Ascending aorta (tissue), 2 donors: ENCODE data around the gene SMTN. TPM values are rescaled to one million over a fixed set of nuclear protein-coding genes. Genes with fewer than 3 reads are reported as not detected.

Experiments used
- DNase-seq, 2 donors: peaks; one replicate each; pipeline ENCODE4 v3.0.0-alpha.2; 2019; ENCODE audit warnings: low spot score in 2 of 2
- H3K27ac ChIP-seq, 2 donors: fragments of 200-600 bp; sonication (generic); one replicate each; pipeline ENCODE4 v1.5.1; 2016 to 2017; ENCODE audit warnings: mild to moderate bottlenecking in 1 of 2
- H3K27me3 ChIP-seq: fragments of 200-600 bp; sonication (generic); one replicate; pipeline ENCODE4 v1.5.1; 2017
- H3K36me3 ChIP-seq, 2 donors: fragments of 200-600 bp; sonication (generic); one replicate each; pipeline ENCODE4 v1.5.1; 2016
- H3K4me1 ChIP-seq, 2 donors: fragments of 200-600 bp; sonication (generic); one replicate each; pipeline ENCODE4 v1.5.1; 2016 to 2017; ENCODE audit warnings: mild to moderate bottlenecking in 1 of 2
- H3K4me3 ChIP-seq, 2 donors: fragments of 200-600 bp; sonication (generic); one replicate each; pipeline ENCODE4 v1.5.1; 2016 to 2017; ENCODE audit warnings: mild to moderate bottlenecking in 1 of 2
- H3K9me3 ChIP-seq, 2 donors: fragments of 200-600 bp; sonication (generic); one replicate each; pipeline ENCODE4 v1.5.1; 2016
- CTCF ChIP-seq, 3 experiments: fragments of 200-600 bp in 2 of 3; fragments of 450-650 bp in 1 of 3; sonication (generic) in 2 of 3; IDR thresholded peaks; one replicate each; pipeline ENCODE4 v1.5.1; 2016 to 2019; ENCODE audit warnings: antibody characterized with exemption in 3 of 3, mild to moderate bottlenecking in 1 of 3, moderate library complexity in 1 of 3
- intact Hi-C: fragments of 100-400 bp; cut with DNase I; formaldehyde crosslinking; loops from one replicate; pipeline ENCODE4 v1.15.1; 2023
- total RNA-seq: library from RNA; depleted of rRNA; stranded (reverse); fragments of >200 nt; gene quantifications from one replicate; pipeline ENCODE4 v1.1.0, GENCODE V29; 2016

SMTN gene
- total RNA-seq, 1 donor from 2014 or later = 671 TPM

GRCh38 chr22:31102441-31103081 is 21.4 kb downstream of the SMTN start:
- no peak for TF ChIP-seq CTCF (IDR thresholded peaks at IDR 0.05)
- no peaks in the 10 kb centered on the region for H3K27me3 ChIP-seq
- H3K36me3 ChIP-seq = peaks cover 52 to 57% of the 10 kb centered on the region in 2 donors
- H3K9me3 ChIP-seq = no peaks in the 10 kb centered on the region
- peak overlapping the region; percentile 98 to 99 for H3K27ac ChIP-seq
- peaks cover 9 to 72% of the 10 kb centered on the region in 2 donors for H3K4me1 ChIP-seq
- intact Hi-C loops = loop anchor here (10.0 kb wide), 1 partner anchor 678 kb away; the partner anchor contains the start of gene MTFP1
- DNase-seq = peak; percentile 69 to 97
- no peak overlapping the region for H3K4me3 ChIP-seq

- peak overlapping the region; percentile 98 to 99 for H3K27ac ChIP-seq
- peaks cover 47 to 52% of the 10 kb centered on the region in 2 donors for H3K36me3 ChIP-seq
- DNase-seq = no peak
- H3K4me3 ChIP-seq = no peak overlapping the region
- intact Hi-C loops = loop anchor here (10.0 kb wide), 1 partner anchor 678 kb away; the partner anchor contains the start of gene MTFP1
- H3K4me1 ChIP-seq = peaks cover 9 to 72% of the 10 kb centered on the region in 2 donors
- no peak for TF ChIP-seq CTCF (IDR thresholded peaks at IDR 0.05)
- no peaks in the 10 kb centered on the region for H3K9me3 ChIP-seq
- H3K27me3 ChIP-seq = no peaks in the 10 kb centered on the region
Observed at GRCh38 chr22:31103111-31103510, 22.0 kb downstream of the SMTN start.

GRCh38 chr22:31103899-31104694 is 23.0 kb downstream of the SMTN start:
- Histone ChIP-seq H3K4me3 (peak overlapping the region; percentile 87 to 94), H3K9me3 (no peaks in the 10 kb centered on the region), H3K4me1 (peaks cover 5 to 65% of the 10 kb centered on the region in 2 donors), H3K27ac (peak overlapping the region; percentile 98 to 99), H3K36me3 (peaks cover 37 to 42% of the 10 kb centered on the region in 2 donors), H3K27me3 (no peaks in the 10 kb centered on the region)
- TF ChIP-seq CTCF (IDR thresholded peaks at IDR 0.05) = no peak
- intact Hi-C loops = loop anchor here (2.0 to 10.0 kb wide), 2 partner anchors 13 to 679 kb away; partner anchors contain the start of gene MTFP1
- peak in 1 of 2 donors; percentile 84 for DNase-seq

- H3K27ac ChIP-seq = peak overlapping the region; percentile 98 to 99
- no peaks in the 10 kb centered on the region for H3K27me3 ChIP-seq
- H3K9me3 ChIP-seq = no peaks in the 10 kb centered on the region
- peaks cover 29 to 34% of the 10 kb centered on the region in 2 donors for H3K36me3 ChIP-seq
- TF ChIP-seq CTCF (IDR thresholded peaks at IDR 0.05) = peak; percentile 25 to 50 (median 37)
- intact Hi-C loops = loop anchor here (2.0 to 10.0 kb wide), 4 partner anchors 14 to 680 kb away; partner anchors contain the start of genes MTFP1 and PIK3IP1
- H3K4me3 ChIP-seq = peak overlapping the region; percentile 87 to 94
- peak in 1 of 2 donors; percentile 70 for DNase-seq
- peaks cover 4 to 58% of the 10 kb centered on the region in 2 donors for H3K4me1 ChIP-seq
Observed at GRCh38 chr22:31104869-31105268, 23.8 kb downstream of the SMTN start.

GRCh38 chr22:31105282-31105929 is 24.3 kb downstream of the SMTN start:
- DNase-seq = no peak
- H3K36me3 ChIP-seq = peaks cover 24 to 29% of the 10 kb centered on the region in 2 donors
- TF ChIP-seq CTCF (IDR thresholded peaks at IDR 0.05) = no peak
- peak overlapping the region; percentile 87 to 94 for H3K4me3 ChIP-seq
- intact Hi-C loops = loop anchor here (2.0 to 10.0 kb wide), 4 partner anchors 15 to 681 kb away; partner anchors contain the start of genes MTFP1 and PIK3IP1
- H3K27me3 ChIP-seq = no peaks in the 10 kb centered on the region
- no peaks in the 10 kb centered on the region for H3K9me3 ChIP-seq
- peaks cover 4 to 54% of the 10 kb centered on the region in 2 donors for H3K4me1 ChIP-seq
- H3K27ac ChIP-seq = peak overlapping the region; percentile 98 to 99
